ENCODE measurements around the gene PRAMEF13. TPM values are rescaled to one million over a fixed set of nuclear protein-coding genes. Genes with fewer than 3 reads are reported as not detected.
"Not testable (repeated sequence)": the region's sequence is repeated elsewhere in the genome, so short reads cannot be mapped to it uniquely, and the experiment has no call there.

PRAMEF13 gene
- total RNA-seq, 2 donors from 2014 or later: not detected

DNA sequence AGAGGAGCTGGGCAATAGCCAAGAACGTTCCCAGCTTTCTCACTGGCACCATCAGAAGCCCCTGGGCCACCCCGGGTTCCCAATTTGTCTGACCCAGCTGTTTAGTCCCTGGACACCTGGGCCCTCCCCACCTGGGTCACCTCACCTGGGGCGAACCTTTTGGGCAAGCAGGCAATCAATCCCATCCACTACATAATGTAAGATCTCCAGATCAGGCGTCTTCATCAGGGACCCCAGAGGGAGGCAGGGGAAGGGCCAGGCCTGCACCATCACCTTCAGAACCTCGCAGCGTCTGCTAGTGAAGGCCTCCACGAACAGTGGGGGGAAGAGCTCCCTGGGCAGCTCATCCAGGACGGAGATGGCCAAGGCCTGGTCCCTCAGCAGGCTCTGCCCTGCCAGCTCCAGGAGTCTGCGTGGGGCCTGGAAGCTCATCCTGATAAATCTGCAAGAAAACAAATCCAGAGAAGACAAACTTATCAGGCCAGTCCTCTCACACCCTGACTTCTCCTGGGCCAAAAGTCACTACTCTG is 24.5 kb upstream of the PRAMEF13 start, which contains the start of gene PRAMEF18:
PRAMEF18 (minus strand) TSS at position 480 of the 530 bp plus-strand sequence; CDS start at position 432, 48 bp downstream.
- H3K36me3 Mint-ChIP-seq; H3K4me1 Mint-ChIP-seq (ENCODE audit: low read depth in 2 of 2); H3K27me3 Mint-ChIP-seq; H3K9me3 Mint-ChIP-seq; H3K27ac Mint-ChIP-seq; H3K4me3 Mint-ChIP-seq: not testable (repeated sequence)
- peak; percentile 49 for DNase-seq (ENCODE audit: low spot score)
- ATAC-seq: peak in 1 of 2 donors; percentile 48

DNA sequence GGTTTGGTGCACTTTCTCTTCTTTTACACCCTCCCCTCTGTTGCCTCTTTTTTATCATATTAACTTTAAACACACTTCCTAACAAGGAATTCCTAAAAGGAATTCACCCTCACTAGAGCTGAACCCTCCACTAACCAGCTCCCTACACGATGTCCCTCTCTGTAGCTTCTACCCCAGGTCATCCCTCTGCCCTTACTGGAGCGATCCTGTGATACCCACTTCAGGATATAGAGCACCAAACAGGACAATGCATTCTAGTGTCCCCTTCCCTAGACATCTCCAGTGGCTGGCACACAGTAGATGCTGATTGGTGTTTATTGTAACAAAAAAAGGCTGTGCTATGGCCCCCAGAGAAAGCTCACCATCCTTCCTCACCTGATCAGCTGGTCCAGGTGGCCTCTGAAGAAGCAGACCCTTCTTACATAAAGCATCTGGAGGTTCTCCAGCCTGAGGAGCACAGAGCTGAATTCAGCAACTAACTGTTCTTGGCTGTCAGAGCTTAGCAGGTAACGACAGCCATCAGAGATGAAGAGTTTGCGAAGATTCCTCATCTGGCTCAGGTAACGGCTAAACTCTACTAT is 23.4 kb upstream of the PRAMEF13 start:
- H3K4me1 Mint-ChIP-seq (ENCODE audit: low read depth in 2 of 2): no peaks in the 10 kb centered on the region
- no peaks in the 10 kb centered on the region for H3K36me3 Mint-ChIP-seq
- no peaks in the 10 kb centered on the region for H3K9me3 Mint-ChIP-seq
- peaks cover 0 to 2% of the 10 kb centered on the region in 2 donors for H3K27me3 Mint-ChIP-seq
- no peak overlapping the region for H3K4me3 Mint-ChIP-seq
- peak; percentile 58 for DNase-seq (ENCODE audit: low spot score)
- peak in 1 of 2 donors; percentile 62 for ATAC-seq
- H3K27ac Mint-ChIP-seq: no peak overlapping the region

DNA sequence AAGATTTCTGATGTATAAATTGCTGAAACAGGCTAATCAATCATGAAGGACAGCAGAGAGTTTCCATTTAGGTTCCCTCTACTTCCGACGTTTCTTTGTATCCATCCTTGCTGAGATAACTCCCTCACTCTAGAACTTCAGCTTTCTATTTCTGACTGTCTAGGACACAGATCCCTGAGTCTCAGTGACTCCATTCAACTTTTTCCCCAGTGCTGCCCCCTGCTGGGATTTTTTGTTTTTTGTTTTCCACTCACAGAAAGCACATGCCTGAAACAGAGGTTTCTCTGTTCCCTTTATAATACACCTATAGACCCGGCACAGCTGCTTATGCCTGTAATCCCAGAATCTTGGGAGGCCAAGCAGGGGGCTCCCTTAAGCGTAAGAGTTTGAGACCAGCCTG is 21.6 kb upstream of the PRAMEF13 start:
- not testable (repeated sequence) for H3K9me3 Mint-ChIP-seq; ATAC-seq; H3K36me3 Mint-ChIP-seq; H3K27ac Mint-ChIP-seq; H3K27me3 Mint-ChIP-seq; DNase-seq (ENCODE audit: low spot score); H3K4me3 Mint-ChIP-seq; H3K4me1 Mint-ChIP-seq (ENCODE audit: low read depth in 2 of 2)

DNA sequence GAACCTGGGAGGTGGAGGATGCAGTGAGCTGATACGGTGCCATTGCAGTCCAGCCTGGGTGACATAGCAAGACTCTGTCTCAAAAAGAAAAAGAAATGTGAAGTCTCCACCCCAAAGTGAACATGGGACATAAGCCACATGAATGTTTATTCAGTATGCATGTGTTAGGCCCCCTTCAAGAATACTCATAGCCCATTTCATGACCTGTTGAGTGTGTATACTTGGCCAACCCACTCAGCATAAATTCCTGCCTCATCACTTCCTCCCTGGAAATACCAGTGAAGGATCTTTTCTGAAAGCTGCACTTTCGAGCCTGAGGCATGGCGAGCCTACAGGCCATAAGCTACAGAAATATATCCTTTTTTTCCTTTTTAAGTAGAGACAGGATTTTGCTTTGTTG is 18.0 kb upstream of the PRAMEF13 start:
- not testable (repeated sequence) for H3K27me3 Mint-ChIP-seq; ATAC-seq; H3K36me3 Mint-ChIP-seq; DNase-seq (ENCODE audit: low spot score); H3K4me1 Mint-ChIP-seq (ENCODE audit: low read depth in 2 of 2); H3K27ac Mint-ChIP-seq; H3K9me3 Mint-ChIP-seq; H3K4me3 Mint-ChIP-seq

DNA sequence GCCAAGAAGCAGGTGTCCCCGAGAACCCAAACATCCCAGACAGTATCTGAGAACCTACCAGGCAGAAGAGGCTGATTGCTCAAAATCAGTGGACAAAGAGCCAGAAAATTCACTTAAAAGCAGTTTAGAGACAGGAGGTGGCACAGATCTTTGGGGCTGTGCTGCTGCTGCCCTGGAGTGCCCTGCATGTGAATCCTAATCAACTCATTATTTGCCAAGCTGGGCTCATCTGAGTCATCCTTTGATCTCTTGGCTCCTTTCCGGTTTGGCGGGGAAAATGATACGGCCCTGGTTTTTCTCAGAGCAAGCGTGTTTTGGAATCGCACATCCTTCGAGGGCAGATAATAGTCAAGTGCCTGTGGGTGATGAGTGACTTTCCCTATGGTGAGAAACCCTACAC is 15.4 kb upstream of the PRAMEF13 start:
- not testable (repeated sequence) for ATAC-seq; H3K9me3 Mint-ChIP-seq; H3K4me3 Mint-ChIP-seq; H3K27me3 Mint-ChIP-seq; DNase-seq (ENCODE audit: low spot score); H3K4me1 Mint-ChIP-seq (ENCODE audit: low read depth in 2 of 2); H3K27ac Mint-ChIP-seq; H3K36me3 Mint-ChIP-seq

DNA sequence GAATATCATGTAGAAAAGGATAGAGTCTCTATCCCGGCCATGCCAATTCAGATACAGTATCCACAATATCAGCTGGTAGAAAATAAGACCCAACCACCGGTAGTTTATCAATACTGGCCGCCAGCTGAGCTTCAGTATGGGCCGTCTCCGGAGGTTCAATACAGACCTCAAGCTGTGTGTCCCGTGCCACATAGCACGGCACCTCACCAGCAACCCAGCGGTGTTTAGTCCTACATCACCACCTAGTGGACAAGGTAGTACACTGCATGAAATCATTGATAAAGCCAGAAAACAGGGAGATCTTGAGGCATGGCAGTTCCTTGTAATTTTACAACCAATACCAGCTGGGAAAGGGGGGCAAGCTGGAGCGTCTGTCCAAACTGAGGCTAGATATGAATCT is 7.5 kb upstream of the PRAMEF13 start:
- DNase-seq (ENCODE audit: low spot score); H3K4me1 Mint-ChIP-seq (ENCODE audit: low read depth in 2 of 2); H3K27ac Mint-ChIP-seq; H3K9me3 Mint-ChIP-seq; H3K4me3 Mint-ChIP-seq; H3K27me3 Mint-ChIP-seq; H3K36me3 Mint-ChIP-seq; ATAC-seq: not testable (repeated sequence)

DNA sequence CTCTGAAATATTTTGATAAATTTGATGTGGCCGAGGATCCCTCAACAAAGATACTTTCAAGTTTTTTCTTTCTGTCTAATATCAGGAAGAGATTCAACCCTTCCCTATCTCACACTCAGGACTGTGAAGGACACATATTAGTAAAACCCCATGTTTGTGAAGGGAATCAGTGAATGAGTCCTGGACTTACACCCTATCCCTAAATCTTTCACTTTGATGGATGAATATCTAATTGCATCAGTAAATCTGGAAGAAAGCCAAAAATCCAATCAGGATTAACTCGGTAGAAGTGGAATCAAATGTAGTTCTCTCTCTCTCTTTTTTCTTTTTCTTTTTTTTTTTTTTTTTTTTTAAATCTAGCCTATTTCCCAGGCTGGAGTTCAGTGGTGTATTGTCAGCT is 29.7 kb downstream of the PRAMEF13 start, which contains the start of gene PRAMEF9:
PRAMEF9 (plus strand) TSS at position 301 of the 400 bp plus-strand sequence. CDS start 3,433 bp downstream, outside the sequence.
- not testable (repeated sequence) for DNase-seq (ENCODE audit: low spot score); H3K27ac Mint-ChIP-seq; H3K36me3 Mint-ChIP-seq; H3K9me3 Mint-ChIP-seq; ATAC-seq; H3K4me3 Mint-ChIP-seq; H3K27me3 Mint-ChIP-seq; H3K4me1 Mint-ChIP-seq (ENCODE audit: low read depth in 2 of 2)

DNA sequence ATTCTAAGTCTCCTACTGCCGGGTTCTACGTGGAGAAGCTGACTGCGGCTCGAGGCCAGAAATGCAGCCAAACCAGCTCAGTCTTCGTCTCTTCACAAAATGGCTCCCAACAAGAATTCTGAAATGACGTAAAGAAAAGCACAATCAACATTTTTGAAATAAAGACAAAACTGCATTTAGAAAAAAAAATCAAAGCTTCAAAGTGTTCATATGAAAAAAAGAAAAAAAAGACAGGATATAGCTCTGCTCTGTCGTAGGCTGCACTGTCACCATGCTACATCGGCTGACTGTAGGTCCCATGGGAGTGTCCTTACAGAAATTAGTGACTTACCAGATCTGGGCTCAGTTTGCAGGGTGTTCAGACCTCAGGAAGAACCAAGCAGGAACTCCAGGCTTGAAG is 35.7 kb downstream of the PRAMEF13 start, which contains the start of gene HNRNPCL4:
HNRNPCL4 (minus strand) TSS at position 101 of the 400 bp plus-strand sequence. CDS start 164 bp downstream, outside the sequence.
- H3K9me3 Mint-ChIP-seq; DNase-seq (ENCODE audit: low spot score); H3K36me3 Mint-ChIP-seq; ATAC-seq; H3K27me3 Mint-ChIP-seq; H3K4me3 Mint-ChIP-seq; H3K27ac Mint-ChIP-seq; H3K4me1 Mint-ChIP-seq (ENCODE audit: low read depth in 2 of 2): not testable (repeated sequence)

DNA sequence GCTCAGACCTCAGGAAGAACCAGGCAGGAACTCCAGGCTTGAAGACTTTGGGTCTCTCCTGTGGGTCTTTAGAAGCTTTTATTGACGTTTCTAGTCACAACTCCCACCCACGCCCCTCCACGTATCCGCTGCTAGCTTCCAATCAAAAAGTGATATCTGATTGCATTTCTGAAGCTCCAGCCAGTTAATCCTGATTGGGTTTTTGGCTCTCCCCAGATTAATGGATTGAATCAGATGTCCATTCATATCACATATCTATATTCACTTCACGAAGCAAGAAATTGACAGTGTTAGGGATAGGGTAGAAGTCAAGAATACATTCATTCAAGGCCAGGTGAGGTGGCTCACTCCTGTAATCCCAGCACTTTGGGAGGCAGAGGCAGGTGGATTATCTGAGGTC is 45.3 kb downstream of the PRAMEF13 start, which contains the start of gene PRAMEF26:
PRAMEF26 (minus strand) TSS at position 101 of the 400 bp plus-strand sequence. CDS start 2,914 bp downstream, outside the sequence.
- H3K27ac Mint-ChIP-seq; H3K27me3 Mint-ChIP-seq; DNase-seq (ENCODE audit: low spot score); H3K36me3 Mint-ChIP-seq; H3K9me3 Mint-ChIP-seq; H3K4me3 Mint-ChIP-seq; ATAC-seq; H3K4me1 Mint-ChIP-seq (ENCODE audit: low read depth in 2 of 2): not testable (repeated sequence)

Other genes with a start within 250 kb of the PRAMEF13 start
- gene PRAMEF27, start 144.8 kb downstream of the PRAMEF13 start, total RNA-seq: not detected
- gene HNRNPCL3, start 140.6 kb downstream of the PRAMEF13 start, total RNA-seq: not detected
- gene PRAMEF25, start 130.6 kb downstream of the PRAMEF13 start, total RNA-seq: not detected
- gene HNRNPCL2, start 84.6 kb downstream of the PRAMEF13 start, total RNA-seq: not detected
- gene PRAMEF26, start 45.4 kb downstream of the PRAMEF13 start, total RNA-seq: not detected
- not detected for gene HNRNPCL4, start 35.8 kb downstream of the PRAMEF13 start, total RNA-seq
- gene PRAMEF9, start 29.6 kb downstream of the PRAMEF13 start, total RNA-seq: not detected
- not detected for gene PRAMEF18, start 24.7 kb upstream of the PRAMEF13 start, total RNA-seq
- not detected for gene PRAMEF5, start 52.8 kb upstream of the PRAMEF13 start, total RNA-seq
- not detected for gene PRAMEF8, start 83.7 kb upstream of the PRAMEF13 start, total RNA-seq
- gene PRAMEF33, start 102.1 kb upstream of the PRAMEF13 start, total RNA-seq: not detected
- not detected for gene PRAMEF15, start 114.2 kb upstream of the PRAMEF13 start, total RNA-seq
- gene PRAMEF14, start 145.7 kb upstream of the PRAMEF13 start, total RNA-seq: not detected
- not detected for gene PRAMEF19, start 170.5 kb upstream of the PRAMEF13 start, total RNA-seq
- gene PRAMEF17, start 188.2 kb upstream of the PRAMEF13 start, total RNA-seq: not detected
- not detected for gene PRAMEF20, start 209.0 kb upstream of the PRAMEF13 start, total RNA-seq